Esophagus squamous epithelium (tissue), 4 donors: Measurements from ENCODE around the gene TMTC2.

ENCODE experiments used
- POLR2A ChIP-seq, 4 donors: fragments of 450-650 bp; IDR thresholded peaks; one replicate each; pipeline ENCODE4 v1.6.1; 2017; ENCODE audit warnings: antibody characterized with exemption in 4 of 4, mild to moderate bottlenecking in 4 of 4, moderate library complexity in 3 of 4
- TF ChIP-seq, protein P1 (sequence below), 6 experiments: fragments of 450-650 bp in 4 of 6; fragments of 200-600 bp in 2 of 6; sonication (generic) in 2 of 6; IDR thresholded peaks; one replicate each; pipeline ENCODE4 v1.5.1; 2016 to 2019; ENCODE audit warnings: antibody characterized with exemption in 6 of 6, mild to moderate bottlenecking in 4 of 6, moderate library complexity in 4 of 6

DNA sequence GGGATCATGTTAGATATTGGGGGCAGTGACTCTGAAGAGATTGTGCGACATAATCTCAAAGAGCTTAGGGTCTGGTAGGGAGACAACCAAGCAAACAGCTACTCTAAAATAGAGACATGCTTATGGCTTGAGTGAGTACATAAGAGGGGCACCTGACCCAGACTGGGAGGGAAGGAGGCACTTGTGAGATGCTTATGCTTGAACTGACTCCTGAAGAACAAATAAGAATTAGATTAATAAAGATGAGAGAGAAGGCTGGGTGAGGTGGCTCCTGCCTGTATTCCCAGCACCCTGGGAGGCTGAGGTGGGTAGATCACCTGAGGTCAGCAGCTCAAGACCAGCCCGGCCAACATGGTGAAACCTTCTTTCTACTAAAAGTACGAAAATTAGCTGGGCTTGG, 19.1 kb downstream of the TMTC2 start:
- TF ChIP-seq, protein P1, sequence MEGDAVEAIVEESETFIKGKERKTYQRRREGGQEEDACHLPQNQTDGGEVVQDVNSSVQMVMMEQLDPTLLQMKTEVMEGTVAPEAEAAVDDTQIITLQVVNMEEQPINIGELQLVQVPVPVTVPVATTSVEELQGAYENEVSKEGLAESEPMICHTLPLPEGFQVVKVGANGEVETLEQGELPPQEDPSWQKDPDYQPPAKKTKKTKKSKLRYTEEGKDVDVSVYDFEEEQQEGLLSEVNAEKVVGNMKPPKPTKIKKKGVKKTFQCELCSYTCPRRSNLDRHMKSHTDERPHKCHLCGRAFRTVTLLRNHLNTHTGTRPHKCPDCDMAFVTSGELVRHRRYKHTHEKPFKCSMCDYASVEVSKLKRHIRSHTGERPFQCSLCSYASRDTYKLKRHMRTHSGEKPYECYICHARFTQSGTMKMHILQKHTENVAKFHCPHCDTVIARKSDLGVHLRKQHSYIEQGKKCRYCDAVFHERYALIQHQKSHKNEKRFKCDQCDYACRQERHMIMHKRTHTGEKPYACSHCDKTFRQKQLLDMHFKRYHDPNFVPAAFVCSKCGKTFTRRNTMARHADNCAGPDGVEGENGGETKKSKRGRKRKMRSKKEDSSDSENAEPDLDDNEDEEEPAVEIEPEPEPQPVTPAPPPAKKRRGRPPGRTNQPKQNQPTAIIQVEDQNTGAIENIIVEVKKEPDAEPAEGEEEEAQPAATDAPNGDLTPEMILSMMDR (IDR thresholded peaks at IDR 0.05) = no peak
- TF ChIP-seq POLR2A (IDR thresholded peaks at IDR 0.05) = no peak
